Glutamatergic neuron (in vitro differentiated cells): ENCODE results near the gene ACLY. TPM values are rescaled to one million over a fixed set of nuclear protein-coding genes. Genes with fewer than 3 reads are reported as not detected.
"Not testable (repeated sequence)": the region's sequence is repeated elsewhere in the genome, so short reads cannot be mapped to it uniquely, and the experiment has no call there.

Source experiments
- DNase-seq: peaks from one replicate; pipeline ENCODE4 v3.0.0; 2022
- H3K27ac Mint-ChIP-seq: one replicate; pipeline ENCODE4 v1.8.0; 2020; ENCODE audit warnings: mild to moderate bottlenecking, mixed read lengths, inconsistent platforms; ENCODE audit not compliant: unreplicated experiment
- H3K27me3 Mint-ChIP-seq: one replicate; pipeline ENCODE4 v1.8.0; 2020; ENCODE audit warnings: mild to moderate bottlenecking, moderate library complexity, mixed read lengths, inconsistent platforms; ENCODE audit not compliant: unreplicated experiment
- H3K36me3 Mint-ChIP-seq: one replicate; pipeline ENCODE4 v1.8.0; 2020; ENCODE audit warnings: mild to moderate bottlenecking, mixed read lengths, inconsistent platforms; ENCODE audit not compliant: unreplicated experiment
- H3K4me1 Mint-ChIP-seq: one replicate; pipeline ENCODE4 v1.8.0; 2020; ENCODE audit warnings: mild to moderate bottlenecking, low read depth, mixed read lengths, inconsistent platforms; ENCODE audit not compliant: unreplicated experiment
- H3K4me3 Mint-ChIP-seq: one replicate; pipeline ENCODE4 v1.8.0; 2020; ENCODE audit warnings: mild to moderate bottlenecking, mixed read lengths, inconsistent platforms; ENCODE audit not compliant: unreplicated experiment
- H3K9me3 Mint-ChIP-seq: one replicate; pipeline ENCODE4 v1.8.0; 2020; ENCODE audit warnings: mild to moderate bottlenecking, moderate library complexity, mixed read lengths, inconsistent platforms; ENCODE audit not compliant: unreplicated experiment
- CTCF ChIP-seq: fragments of 200-600 bp; sonication (generic); IDR thresholded peaks from one replicate; pipeline ENCODE4 v1.5.0; 2021; ENCODE audit not compliant: partially characterized antibody, unreplicated experiment
- total RNA-seq: library from RNA; stranded (reverse); fragmentation: NEBNext Ultra II Directional; extraction: Animal tissue kit (Norgen Biotek cat#: 25700); gene quantifications from one replicate; pipeline ENCODE4 v1.2.1, GENCODE V29; 2021; ENCODE audit not compliant: unreplicated experiment

The ACLY gene
- total RNA-seq, 1 donor from 2014 or later = 625 TPM

- Mint-ChIP-seq H3K4me3 (peak within 1 kb of the TSS; percentile 81), H3K4me1 (peaks cover 6% of the 10 kb centered on the region), H3K27me3 (no peaks in the 10 kb centered on the region), H3K27ac (no peak within 1 kb of the TSS), H3K36me3 (no peaks in the 10 kb centered on the region), H3K9me3 (peaks cover 3% of the 10 kb centered on the region)
- DNase-seq = no peak
- no peak for TF ChIP-seq CTCF
These were observed 80.8 kb downstream of the ACLY start, which contains the start of gene KLHL10 for GRCh38 chr17:41837761-41838538. Gene KLHL10, plus strand, starts transcription at chr17:41837825. Its CDS starts 108 bp downstream, at chr17:41837933.

GRCh38 chr17:41836550-41837196, 82.1 kb downstream of the ACLY start:
- H3K27ac Mint-ChIP-seq = no peak overlapping the region
- peak overlapping the region; percentile 81 for H3K4me3 Mint-ChIP-seq
- H3K9me3 Mint-ChIP-seq = peaks cover 3% of the 10 kb centered on the region
- no peak for DNase-seq
- no peak for TF ChIP-seq CTCF
- H3K27me3 Mint-ChIP-seq = no peaks in the 10 kb centered on the region
- peaks cover 6% of the 10 kb centered on the region for H3K4me1 Mint-ChIP-seq
- no peaks in the 10 kb centered on the region for H3K36me3 Mint-ChIP-seq

- Mint-ChIP-seq H3K4me1 (peaks cover 6% of the 10 kb centered on the region), H3K9me3 (peaks cover 3% of the 10 kb centered on the region), H3K36me3 (no peaks in the 10 kb centered on the region), H3K27ac (peak within 1 kb of the TSS; percentile 30), H3K27me3 (no peaks in the 10 kb centered on the region), H3K4me3 (peak within 1 kb of the TSS; percentile 85)
- TF ChIP-seq CTCF = no peak
- DNase-seq = peak; percentile 77
These were observed 82.8 kb downstream of the ACLY start, which contains the start of gene NT5C3B for GRCh38 chr17:41835800-41836549. Gene NT5C3B, minus strand, starts transcription at chr17:41836232. Its CDS starts 39 bp downstream, at chr17:41836193.

GRCh38 chr17:41835214-41835799, 83.4 kb downstream of the ACLY start:
- peaks cover 3% of the 10 kb centered on the region for H3K9me3 Mint-ChIP-seq
- no peaks in the 10 kb centered on the region for H3K27me3 Mint-ChIP-seq
- no peak for TF ChIP-seq CTCF
- H3K4me3 Mint-ChIP-seq = peak overlapping the region; percentile 85
- H3K27ac Mint-ChIP-seq = peak overlapping the region; percentile 30
- peaks cover 6% of the 10 kb centered on the region for H3K4me1 Mint-ChIP-seq
- peak; percentile 31 for DNase-seq
- no peaks in the 10 kb centered on the region for H3K36me3 Mint-ChIP-seq

GRCh38 chr17:41829961-41830360, 88.8 kb downstream of the ACLY start:
- not testable (repeated sequence) for DNase-seq, H3K27ac Mint-ChIP-seq, H3K27me3 Mint-ChIP-seq, H3K9me3 Mint-ChIP-seq, H3K4me3 Mint-ChIP-seq, H3K36me3 Mint-ChIP-seq
- peaks cover 18% of the 10 kb centered on the region for H3K4me1 Mint-ChIP-seq
